ENCODE measurements around the gene FBXO45.
A peak's percentile ranks its signal among the peaks of the same experiment; 100 is the strongest.
"Not testable (repeated sequence)": the region's sequence is repeated elsewhere in the genome, so short reads cannot be mapped to it uniquely, and the experiment has no call there.

FBXO45 gene

GRCh38 chr3:196568246-196569002 lies at the start of gene FBXO45, which contains the start of gene WDR53:
Gene FBXO45, plus strand, starts transcription at chr3:196568660. Its CDS starts 325 bp downstream, at chr3:196568985.
Gene WDR53, minus strand, starts transcription at chr3:196568554. Its CDS starts 7,079 bp downstream, at chr3:196561475.
- DNase-seq (ENCODE audit: low read depth in 2 of 2), result peak; percentile 92 to 93

GRCh38 chr3:196518966-196519717 lies 49.3 kb upstream of the FBXO45 start:
- DNase-seq (ENCODE audit: low read depth in 2 of 2), result peak in 1 of 2 donors; percentile 26

- DNase-seq (ENCODE audit: low read depth in 2 of 2), result no peak
Observed at GRCh38 chr3:196519718-196520082, 48.8 kb upstream of the FBXO45 start.

- not testable (repeated sequence) for DNase-seq (ENCODE audit: low read depth in 2 of 2)
Observed at GRCh38 chr3:196521291-196521690, 47.2 kb upstream of the FBXO45 start.

GRCh38 chr3:196523841-196524240 lies 44.6 kb upstream of the FBXO45 start:
- DNase-seq (ENCODE audit: low read depth in 2 of 2), result no peak

- DNase-seq (ENCODE audit: low read depth in 2 of 2), result no peak
Observed at GRCh38 chr3:196524527-196524926, 43.9 kb upstream of the FBXO45 start.

GRCh38 chr3:196525141-196525540 lies 43.3 kb upstream of the FBXO45 start:
- no peak for DNase-seq (ENCODE audit: low read depth in 2 of 2)

GRCh38 chr3:196528639-196529233 lies 39.7 kb upstream of the FBXO45 start:
- DNase-seq (ENCODE audit: low read depth in 2 of 2), result peak; percentile 82

GRCh38 chr3:196531418-196531817 lies 37.0 kb upstream of the FBXO45 start:
- DNase-seq (ENCODE audit: low read depth in 2 of 2), result no peak

GRCh38 chr3:196533260-196533681 lies 35.2 kb upstream of the FBXO45 start:
- DNase-seq (ENCODE audit: low read depth in 2 of 2), result no peak

- no peak for DNase-seq (ENCODE audit: low read depth in 2 of 2)
Observed at GRCh38 chr3:196537319-196537984, 31.0 kb upstream of the FBXO45 start.

GRCh38 chr3:196541684-196542445 lies 26.6 kb upstream of the FBXO45 start:
- DNase-seq (ENCODE audit: low read depth in 2 of 2), result no peak

- no peak for DNase-seq (ENCODE audit: low read depth in 2 of 2)
Observed at GRCh38 chr3:196544491-196544992, 23.9 kb upstream of the FBXO45 start.

GRCh38 chr3:196546537-196546936 lies 21.9 kb upstream of the FBXO45 start:
- DNase-seq (ENCODE audit: low read depth in 2 of 2), result no peak

GRCh38 chr3:196547067-196547466 lies 21.4 kb upstream of the FBXO45 start:
- no peak for DNase-seq (ENCODE audit: low read depth in 2 of 2)

- DNase-seq (ENCODE audit: low read depth in 2 of 2), result not testable (repeated sequence)
Observed at GRCh38 chr3:196549312-196549711, 19.1 kb upstream of the FBXO45 start.

GRCh38 chr3:196550172-196550571 lies 18.3 kb upstream of the FBXO45 start:
- DNase-seq (ENCODE audit: low read depth in 2 of 2), result not testable (repeated sequence)

- DNase-seq (ENCODE audit: low read depth in 2 of 2), result no peak
Observed at GRCh38 chr3:196552253-196552652, 16.2 kb upstream of the FBXO45 start.

- no peak for DNase-seq (ENCODE audit: low read depth in 2 of 2)
Observed at GRCh38 chr3:196553551-196553950, 14.9 kb upstream of the FBXO45 start.

- no peak for DNase-seq (ENCODE audit: low read depth in 2 of 2)
Observed at GRCh38 chr3:196554205-196554604, 14.3 kb upstream of the FBXO45 start.

GRCh38 chr3:196555295-196555694 lies 13.2 kb upstream of the FBXO45 start:
- no peak for DNase-seq (ENCODE audit: low read depth in 2 of 2)
